Nucleus accumbens (tissue), 56 donors: ENCODE measurements around the gene PAOX.
A peak's percentile ranks its signal among the peaks of the same experiment; 100 is the strongest.
"Not testable (repeated sequence)": the region's sequence is repeated elsewhere in the genome, so short reads cannot be mapped to it uniquely, and the experiment has no call there.

Experiments
- DNase-seq, 56 donors: peaks; one replicate each; lab custom pipeline; 2025; lab: John Stamatoyannopoulos, UW

The PAOX gene

DNA sequence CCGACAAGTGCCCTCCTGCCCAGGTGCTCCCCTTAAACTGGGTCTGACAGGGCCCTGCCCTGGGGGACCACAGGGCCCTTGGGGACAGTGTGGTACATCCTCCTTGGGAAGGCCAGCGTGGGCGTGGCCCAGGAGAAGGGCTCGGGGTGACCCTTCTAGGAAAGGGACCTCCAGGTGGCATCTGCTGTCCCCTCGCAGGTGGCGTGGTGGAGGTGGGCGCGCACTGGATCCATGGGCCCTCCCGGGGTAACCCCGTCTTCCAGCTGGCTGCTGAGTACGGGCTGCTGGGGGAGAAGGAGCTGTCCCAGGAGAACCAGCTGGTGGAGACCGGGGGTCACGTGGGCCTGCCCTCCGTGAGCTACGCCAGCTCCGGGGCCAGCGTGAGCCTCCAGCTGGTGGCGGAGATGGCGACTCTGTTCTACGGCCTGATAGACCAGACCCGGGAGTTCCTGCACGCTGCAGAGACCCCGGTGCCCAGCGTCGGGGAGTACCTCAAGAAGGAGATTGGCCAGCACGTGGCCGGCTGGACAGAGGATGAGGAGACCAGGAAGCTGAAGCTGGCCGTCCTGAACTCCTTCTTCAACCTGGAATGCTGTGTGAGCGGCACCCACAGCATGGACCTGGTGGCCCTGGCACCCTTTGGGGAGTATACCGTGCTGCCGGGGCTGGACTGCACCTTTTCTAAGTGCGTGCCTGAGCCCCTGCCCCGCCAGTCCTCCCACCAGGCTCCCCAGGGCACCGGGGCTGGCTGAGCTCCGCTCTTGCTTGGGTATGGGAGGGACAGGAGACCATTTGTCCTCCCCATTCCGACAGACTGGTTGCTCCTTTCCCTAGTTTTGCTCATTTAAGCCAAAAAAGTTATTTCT lies 972 bp downstream of the PAOX start:
- peak in 31 of 56 donors; percentile 11 to 62 (median 41) for DNase-seq

DNA sequence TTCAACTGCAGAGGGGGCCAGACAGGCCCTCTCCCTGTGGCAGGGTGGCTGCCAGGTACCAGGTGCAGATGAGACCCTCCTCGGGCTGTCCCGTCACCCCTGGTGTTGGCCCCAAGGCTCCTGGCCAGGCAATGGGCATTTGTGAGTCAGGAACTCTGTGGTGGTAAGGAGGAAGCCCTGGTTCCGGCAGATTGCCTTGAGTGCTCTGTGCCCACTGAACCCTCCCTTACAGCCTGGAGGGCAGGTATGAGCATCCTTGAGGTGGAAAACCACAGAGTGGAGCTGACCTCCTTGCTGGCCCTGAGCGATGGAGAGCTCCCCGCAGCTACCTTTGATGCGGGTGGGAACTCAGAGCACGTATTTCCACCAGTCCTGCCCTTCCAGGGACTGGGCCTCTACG lies 2.0 kb downstream of the PAOX start:
- DNase-seq: no peak

DNA sequence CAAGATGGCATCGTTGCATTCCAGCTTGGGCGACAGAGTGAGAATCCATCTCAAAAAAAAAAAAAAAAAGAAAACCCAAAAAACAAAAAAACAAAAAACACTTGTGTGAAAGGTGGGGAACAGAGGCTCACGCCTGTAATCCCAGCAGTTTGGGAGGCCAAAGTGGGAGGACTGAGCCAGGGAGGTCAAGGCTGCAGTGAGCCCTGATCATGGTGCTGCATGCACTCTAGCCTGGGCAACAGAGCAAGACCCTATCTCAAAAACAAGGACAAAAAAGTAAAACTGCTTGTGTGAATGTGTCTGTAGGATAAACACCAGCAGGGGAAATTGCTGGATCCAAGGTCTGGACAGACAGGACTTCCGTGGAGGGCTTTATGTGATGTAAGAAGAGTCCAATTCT lies 4.5 kb downstream of the PAOX start:
- no peak for DNase-seq

DNA sequence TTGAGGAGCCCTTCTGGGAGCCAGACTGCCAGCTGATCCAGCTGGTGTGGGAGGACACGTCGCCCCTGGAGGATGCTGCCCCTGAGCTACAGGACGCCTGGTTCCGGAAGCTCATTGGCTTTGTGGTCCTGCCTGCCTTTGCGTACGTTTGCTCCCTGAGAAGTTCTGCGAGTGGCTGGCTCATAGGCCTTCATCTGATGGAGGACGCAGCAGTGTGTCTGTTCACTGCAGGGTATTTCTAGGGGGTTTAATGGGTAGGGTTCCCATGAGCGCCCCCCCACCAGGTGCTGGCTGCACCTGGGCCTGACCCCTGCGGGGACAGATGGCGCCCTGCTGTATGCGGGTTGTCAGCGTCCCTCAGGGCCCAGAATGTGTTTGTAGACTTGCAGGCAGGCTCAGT lies 5.0 kb downstream of the PAOX start:
- no peak for DNase-seq

DNA sequence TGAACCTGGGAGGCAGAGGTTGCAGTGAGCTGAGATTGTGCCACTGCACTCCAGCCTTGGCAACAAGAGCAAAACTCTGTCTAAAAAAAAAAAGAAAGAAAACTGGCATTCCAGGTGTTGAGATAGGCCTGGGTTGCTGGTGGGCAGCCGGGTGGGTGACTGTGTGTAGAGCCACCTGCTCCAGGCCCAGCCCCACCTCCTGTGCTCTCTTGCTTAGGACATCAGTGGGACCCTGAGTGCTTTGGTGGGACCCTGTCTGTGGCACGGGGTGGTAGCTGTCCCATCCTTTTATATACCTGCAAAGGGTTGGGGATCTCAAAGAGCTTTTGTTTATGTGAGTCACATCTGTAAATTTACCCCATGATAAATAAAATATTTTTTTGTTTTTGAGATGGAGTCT lies 6.2 kb downstream of the PAOX start:
- DNase-seq: no peak

DNA sequence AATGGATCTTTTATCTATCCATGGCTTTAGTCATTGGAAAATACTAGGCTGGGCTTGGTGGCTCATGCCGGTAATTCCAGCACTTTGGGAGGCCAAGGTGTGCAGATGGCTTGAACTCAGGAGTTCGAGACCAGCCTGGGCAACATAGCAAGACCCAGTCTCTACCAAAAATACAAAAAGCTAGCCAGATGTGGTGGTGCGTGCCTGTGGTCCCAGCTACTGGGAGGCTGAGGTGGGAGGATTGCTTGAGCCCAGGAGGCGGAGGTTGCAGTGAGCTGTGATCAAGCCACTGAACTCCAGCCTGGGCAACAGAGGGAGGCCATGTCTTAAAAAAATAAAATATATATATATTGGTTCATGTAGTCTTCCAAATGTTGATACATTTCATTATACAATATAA lies 7.9 kb downstream of the PAOX start:
- DNase-seq: not testable (repeated sequence)

DNA sequence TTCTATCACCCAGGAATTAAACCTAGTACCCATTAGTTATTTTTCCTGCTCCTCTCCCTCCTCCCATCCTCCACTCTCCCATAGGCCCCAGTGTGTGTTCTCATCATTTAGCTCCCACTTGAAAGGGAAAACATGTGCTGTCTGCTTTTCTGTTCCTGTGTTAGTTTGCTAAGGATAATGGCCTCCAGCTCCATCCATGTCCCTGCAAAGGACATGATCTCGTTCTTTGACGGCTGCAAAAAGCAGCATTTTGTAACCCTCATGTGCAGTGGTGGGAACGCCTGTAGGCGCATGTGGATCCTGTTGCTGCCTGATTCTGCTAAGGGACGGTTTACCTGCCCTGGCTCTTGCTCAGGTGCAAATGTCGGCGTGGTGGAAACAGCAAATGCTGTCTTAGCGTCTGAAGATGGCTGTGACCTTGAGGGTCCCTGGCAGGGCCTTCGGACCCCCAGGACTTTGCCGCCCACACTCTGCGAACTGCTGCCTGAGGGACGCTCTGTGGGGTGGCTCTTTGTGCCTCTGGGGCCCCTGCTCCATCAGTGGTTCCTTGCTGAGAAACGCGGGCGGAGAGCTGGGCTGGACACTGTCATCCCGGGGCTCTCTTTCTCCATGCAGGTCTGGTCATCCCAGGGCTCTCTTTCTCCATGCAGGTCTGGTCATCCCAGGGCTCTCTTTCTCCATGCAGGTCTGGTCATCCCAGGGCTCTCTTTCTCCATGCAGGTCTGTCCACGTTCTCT lies 9.3 kb downstream of the PAOX start:
- peak in 1 of 56 donors; percentile 11 for DNase-seq

DNA sequence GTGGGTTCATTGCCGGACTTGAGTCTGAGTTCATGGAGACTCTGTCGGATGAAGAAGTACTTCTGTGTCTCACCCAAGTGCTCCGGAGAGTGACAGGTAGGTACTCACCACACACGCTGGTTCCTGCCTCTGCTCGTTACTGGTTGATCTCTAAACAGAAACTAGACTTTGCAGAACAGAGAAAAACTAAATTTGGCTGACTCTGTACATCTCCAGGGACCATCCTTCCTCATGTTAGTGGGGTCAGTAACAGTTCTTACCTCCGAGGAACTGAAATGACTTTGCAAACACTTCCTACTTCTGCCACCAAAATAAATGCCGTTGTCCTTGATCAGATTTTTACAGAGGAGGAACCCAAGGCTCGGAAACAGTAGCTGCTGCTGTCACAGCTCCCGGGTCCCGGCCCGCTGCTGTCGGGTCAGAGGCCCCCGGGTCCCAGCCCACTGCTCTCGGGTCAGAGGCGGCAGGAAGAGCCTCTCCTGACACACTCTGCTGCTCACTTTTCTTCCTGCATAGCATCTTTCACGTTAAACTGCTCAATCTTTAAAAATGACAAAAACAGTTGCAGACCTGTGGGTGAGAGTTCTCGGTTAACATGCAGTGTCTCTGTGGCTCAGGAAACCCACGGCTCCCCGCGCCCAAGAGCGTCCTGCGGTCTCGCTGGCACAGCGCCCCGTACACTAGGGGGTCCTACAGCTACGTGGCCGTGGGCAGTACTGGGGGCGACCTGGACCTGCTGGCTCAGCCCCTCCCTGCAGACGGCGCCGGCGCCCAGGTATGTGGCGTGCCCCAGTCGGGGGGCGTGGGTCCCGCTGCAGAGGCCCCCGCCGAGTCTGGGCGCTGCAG lies 10.1 kb downstream of the PAOX start:
- DNase-seq: no peak

DNA sequence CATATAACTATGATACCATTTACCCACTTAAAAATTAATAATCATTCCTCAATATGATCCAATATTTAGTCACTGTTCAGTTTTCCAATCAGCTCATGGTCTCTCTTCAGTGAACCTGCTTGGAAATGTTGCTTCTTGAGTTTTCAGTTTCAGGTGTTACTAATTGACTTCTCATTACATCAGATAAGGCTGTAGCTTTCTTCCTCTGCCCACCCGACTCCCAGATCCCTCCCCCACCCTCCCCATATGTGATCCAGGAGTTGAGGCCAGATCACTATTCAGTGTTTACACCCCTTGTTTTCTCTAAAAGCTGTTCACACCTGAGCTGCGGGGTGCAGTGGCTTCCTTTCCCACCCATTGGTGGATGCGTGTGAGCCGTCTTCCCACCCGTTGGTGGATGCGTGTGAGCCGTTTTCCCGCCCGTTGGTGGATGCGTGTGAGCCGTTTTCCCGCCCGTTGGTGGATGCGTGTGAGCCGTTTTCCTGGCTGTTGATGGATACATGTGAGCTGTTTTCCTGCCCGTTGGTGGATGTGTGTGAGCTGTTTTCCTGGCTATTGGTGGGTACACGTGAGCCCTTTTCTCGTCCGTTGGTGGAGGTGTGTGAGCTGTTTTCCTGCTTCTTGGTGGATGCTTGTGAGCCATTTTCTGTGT lies 11.7 kb downstream of the PAOX start:
- no peak for DNase-seq

DNA sequence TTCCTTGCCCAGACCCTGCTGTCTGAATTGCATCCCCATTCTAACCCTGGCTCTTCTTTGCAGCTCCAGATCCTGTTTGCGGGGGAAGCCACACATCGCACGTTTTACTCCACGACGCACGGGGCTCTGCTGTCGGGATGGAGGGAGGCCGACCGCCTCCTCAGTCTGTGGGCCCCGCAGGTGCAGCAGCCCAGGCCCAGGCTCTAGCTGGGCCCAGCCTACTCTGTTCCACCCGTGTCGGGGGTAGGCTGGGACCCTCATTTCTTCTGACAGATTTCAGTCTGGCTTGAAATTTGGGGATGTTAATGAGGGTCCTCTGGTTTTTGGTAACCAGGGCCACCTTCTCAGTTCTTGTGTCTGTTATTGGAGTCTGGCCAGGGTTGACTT lies 12.2 kb downstream of the PAOX start:
- DNase-seq: no peak

DNA sequence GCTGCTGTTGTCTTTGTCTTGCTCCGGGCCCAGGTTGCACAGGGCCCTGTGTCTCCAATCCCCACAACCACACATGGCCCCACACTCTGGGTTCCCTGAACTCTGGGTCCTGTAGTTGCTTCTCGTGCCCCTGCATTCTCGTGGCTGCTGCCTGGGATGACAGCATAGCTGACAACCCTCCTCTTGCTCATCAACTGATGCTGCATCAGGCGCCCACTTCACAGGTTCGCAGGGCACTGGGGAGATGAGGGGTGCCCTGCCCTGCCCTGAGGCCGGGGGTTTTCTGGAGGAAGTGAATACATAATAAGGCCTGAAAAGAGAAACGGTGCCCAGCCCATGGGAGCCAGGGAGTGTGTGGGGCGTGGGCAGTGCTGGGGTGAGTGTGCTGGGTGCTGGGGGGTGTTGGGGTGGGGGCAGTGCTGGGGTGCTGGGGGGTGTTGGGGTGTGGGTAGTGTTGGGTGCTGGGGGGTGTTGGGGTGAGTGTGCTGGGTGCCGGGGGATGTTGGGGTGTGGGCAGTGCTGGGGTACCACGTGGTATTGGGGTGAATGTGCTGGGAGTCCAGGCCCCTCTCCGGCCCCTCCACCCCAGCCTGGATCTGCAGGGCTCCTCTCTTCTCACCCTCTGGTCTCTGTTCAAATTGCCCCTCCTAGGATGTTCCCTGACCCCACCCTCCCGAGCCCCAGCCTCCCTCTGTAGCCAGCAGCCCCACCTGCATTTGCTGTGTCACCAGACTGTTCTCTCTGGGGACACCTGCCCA lies 12.9 kb downstream of the PAOX start:
- no peak for DNase-seq

DNA sequence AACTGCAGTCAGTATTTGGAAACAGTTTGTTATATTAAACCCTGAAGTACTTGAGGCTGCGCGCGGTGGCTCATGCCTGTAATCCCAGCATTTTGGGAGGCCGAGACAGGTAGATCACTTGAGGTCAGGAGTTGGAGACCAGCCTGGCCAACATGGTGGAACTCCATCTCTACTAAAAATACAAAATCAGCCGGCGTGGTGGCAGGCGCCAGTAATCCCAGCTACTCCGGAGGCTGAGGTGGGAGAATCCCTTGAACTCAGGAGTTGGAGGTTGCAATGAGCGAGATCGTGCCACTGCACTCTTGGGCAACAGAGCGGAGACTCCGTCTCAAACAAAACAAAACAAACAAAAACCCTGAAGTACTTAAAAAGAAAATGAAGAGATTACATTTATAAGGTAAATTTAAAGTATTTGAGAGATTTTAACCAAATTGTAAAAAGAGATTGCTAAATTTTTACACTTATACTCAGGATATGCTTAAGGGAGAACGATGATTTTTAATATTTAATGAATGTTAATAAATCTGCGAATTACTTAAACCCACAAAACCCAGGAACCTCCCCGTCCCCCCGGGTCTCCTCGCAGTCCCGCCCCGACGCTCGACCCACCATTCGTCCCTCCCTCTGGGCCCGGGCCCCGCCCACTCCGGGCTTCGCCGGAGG lies 14.5 kb downstream of the PAOX start:
- DNase-seq: no peak

DNA sequence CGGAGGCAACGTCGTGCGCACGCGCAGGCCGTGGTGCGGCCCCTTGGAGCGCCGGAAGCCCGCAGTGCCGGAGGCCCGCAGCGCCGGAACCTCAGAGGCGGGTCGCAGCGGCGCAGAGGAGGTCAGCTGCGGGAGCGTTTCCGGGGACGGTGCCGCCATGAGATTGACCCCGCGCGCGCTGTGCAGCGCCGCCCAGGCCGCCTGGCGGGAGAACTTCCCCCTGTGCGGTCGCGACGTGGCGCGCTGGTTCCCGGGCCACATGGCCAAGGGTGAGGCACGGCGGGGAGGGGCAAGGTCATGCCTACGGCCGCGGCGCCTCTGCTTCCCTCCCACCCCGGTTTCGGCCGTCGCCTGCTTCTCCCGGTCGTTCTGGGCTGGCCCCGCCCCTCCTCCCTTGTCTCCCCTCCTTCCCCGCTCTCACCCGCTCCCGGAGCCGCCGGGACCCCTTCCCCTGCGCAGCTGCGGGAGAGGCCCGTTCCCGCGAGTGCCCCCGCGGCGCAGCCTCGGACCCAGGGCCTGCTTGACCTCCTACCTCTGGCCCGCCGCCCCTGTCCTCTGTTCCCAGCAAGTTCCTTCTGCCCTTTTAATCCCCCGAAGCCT lies 15.1 kb downstream of the PAOX start, which contains the start of gene MTG1:
MTG1 (plus strand) TSS at position 94 of the 600 bp plus-strand sequence; CDS start at position 158, 64 bp downstream.
- DNase-seq: peak; percentile 51 to 97 (median 90)

DNA sequence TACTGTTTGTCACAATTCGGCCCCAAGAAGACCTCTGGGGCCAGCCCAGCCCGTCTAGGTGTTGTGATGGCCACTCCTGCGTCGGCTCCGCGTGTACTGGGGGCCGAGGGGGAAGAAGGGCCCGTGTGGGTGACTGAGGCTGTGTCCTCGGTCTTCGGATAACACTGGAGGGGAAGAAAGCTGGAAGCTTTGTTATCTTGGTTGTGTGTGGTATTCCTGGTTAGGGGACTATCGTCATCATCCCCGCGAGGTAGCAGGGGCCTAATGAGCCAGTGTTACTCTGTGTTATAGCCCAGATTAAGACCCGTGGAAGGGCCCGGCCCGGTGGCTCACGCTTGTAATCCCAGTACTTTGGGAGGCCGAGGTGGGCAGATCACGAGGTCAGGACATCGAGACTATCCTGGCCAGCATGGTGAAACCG lies 15.7 kb downstream of the PAOX start:
- DNase-seq: no peak

DNA sequence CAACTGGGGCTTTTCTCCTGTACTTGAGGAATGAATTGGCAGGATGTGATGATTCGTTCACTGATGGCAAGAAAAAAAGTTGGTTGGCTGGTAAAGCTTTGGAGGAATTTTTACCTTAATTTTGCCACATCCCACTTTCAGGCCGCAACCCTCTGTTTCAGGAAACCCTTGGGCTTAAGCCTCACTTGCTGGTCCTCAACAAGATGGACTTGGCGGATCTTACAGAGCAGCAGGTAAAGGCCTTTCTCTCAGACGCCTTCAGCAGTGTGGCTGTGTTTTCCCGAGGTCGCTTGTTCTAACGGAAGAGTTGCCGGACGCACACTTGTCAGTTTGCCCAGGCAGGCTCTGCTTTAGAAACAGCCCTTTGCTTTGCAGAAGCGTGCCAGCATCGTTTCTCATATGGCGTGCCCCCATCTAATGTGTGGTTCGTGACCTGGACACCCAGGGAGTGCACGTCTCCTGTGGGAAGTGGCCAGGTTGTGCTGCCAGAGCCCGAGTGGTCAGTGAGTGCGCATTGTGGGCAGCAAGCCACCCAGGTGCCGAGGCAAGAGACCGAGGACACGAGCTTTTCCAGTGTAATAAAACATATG lies 17.1 kb downstream of the PAOX start:
- DNase-seq: no peak

DNA sequence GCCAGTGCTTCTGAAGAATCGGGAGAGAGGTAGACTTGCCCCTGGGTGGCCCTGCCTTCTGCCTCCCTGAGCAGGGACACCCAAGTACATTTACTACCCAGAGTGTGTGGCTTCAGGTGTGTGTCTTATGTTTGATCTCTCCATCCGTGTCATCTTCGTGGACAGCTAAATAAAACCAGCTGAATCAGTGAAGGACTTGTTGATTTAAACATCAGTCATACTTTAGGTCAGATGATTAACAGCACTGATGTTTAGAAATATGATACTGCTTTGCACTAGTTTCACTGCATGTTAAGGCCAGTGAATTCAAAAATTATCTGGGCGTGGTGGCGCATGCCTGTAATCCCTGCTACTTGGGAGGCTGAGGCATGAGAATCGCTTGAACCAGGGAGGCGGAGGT lies 18.9 kb downstream of the PAOX start:
- DNase-seq: no peak

DNA sequence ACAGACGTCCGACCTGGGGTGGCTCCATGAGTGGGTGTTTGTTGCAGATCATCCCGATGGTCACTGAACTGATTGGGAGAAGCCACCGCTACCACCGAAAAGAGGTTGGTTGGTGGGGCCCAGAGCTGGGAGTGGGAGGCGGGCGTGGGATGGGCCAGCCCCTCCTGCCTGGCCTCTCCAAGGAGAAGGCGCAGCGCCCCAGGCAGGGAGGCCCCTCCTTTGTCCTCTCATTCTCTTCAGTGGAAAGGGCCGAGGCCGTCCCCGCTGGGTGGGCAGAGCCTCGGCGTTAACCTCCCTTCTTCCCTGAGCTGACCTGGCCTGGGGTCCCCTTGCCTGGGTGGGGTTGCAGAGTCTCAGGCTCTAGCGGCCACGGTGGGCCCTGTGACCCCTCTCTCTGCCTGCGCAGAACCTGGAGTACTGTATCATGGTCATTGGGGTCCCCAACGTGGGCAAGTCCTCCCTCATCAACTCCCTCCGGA lies 20.1 kb downstream of the PAOX start:
- no peak for DNase-seq
